PFSK-1 (cell line): ENCODE measurements around the gene LRFN2.

Source experiments
- POLR2AphosphoS5 ChIP-seq: IDR thresholded peaks from 2 replicates; pipeline ENCODE4 v1.6.1; 2012; ENCODE audit warnings: low read depth, mild to moderate bottlenecking, control low read depth, low read length, moderate library complexity
- REST ChIP-seq, 2 experiments: IDR thresholded peaks; 2 replicates each; pipeline versions ENCODE4 v1.6.1 to v1.8.0; 2011 to 2012; ENCODE audit warnings: low read depth in 2 of 2, low read length in 2 of 2, control low read depth in 1 of 2, inconsistent platforms in 1 of 2, mild to moderate bottlenecking in 1 of 2, moderate library complexity in 1 of 2; ENCODE audit not compliant: insufficient read depth in 1 of 2
- SIN3A ChIP-seq: IDR thresholded peaks from 2 replicates; pipeline ENCODE4 v1.6.1; 2012; ENCODE audit warnings: mild to moderate bottlenecking, low read length, moderate library complexity, borderline replicate concordance; ENCODE audit not compliant: insufficient read depth
- TAF1 ChIP-seq: IDR thresholded peaks from 2 replicates; pipeline ENCODE4 v1.6.1; 2012; ENCODE audit warnings: low read length, control low read depth, borderline replicate concordance; ENCODE audit not compliant: insufficient read depth

- TF ChIP-seq TAF1 (no peak), REST (IDR thresholded peaks at IDR 0.05; ENCODE audit: insufficient read depth in 1 of 2, low read depth in 2 of 2, low read length in 2 of 2) (peak in 1 of 2 experiments; percentile 80; a peak in 2 of 4 replicates), POLR2AphosphoS5 (no peak), SIN3A (no peak)
Measured at GRCh38 chr6:40585651-40586269, 1.4 kb downstream of the LRFN2 start.
